Large intestine (tissue), 3 donors: ENCODE results near the gene POU2AF3. TPM values are rescaled to one million over a fixed set of nuclear protein-coding genes. Genes with fewer than 3 reads are reported as not detected.
"Not testable (repeated sequence)": the region's sequence is repeated elsewhere in the genome, so short reads cannot be mapped to it uniquely, and the experiment has no call there.

Experiments
- DNase-seq, 2 donors: peaks; one replicate each; pipeline versions ENCODE4 v3.0.0 to v3.0.0-alpha.2; 2013
- H3K27ac ChIP-seq: one replicate; pipeline ENCODE4 v1.5.1; 2013; ENCODE audit warnings: low read length
- H3K27me3 ChIP-seq: 2 replicates; pipeline ENCODE4 v1.6.1; 2013; ENCODE audit warnings: low read length; ENCODE audit not compliant: control insufficient read depth, insufficient read depth
- H3K36me3 ChIP-seq: 2 replicates; pipeline ENCODE4 v1.6.1; 2013; ENCODE audit warnings: low read length; ENCODE audit not compliant: control insufficient read depth, insufficient read depth
- H3K4me1 ChIP-seq: one replicate; pipeline ENCODE4 v1.6.1; 2013; ENCODE audit warnings: low read length; ENCODE audit not compliant: control insufficient read depth, insufficient read depth
- H3K4me3 ChIP-seq: one replicate; pipeline ENCODE4 v1.5.1; 2013; ENCODE audit warnings: low read length
- H3K9me3 ChIP-seq: one replicate; pipeline ENCODE4 v1.6.1; 2013; ENCODE audit warnings: mild to moderate bottlenecking, low read depth, low read length, moderate library complexity; ENCODE audit not compliant: control insufficient read depth
- WGBS: methylation state at CpG from one replicate; pipeline ENCODE4 v1.1.5; 2013; ENCODE audit warnings: low lambda C conversion rate; ENCODE audit not compliant: insufficient coverage; 5-methylcytosine and 5-hydroxymethylcytosine counted together
- polyA plus RNA-seq: library from polyadenylated mRNA; unstranded; fragments of 120-200 nt; gene quantifications from one replicate; pipeline ENCODE4 v1.2.1, GENCODE V29; 2013

The POU2AF3 gene
- polyA plus RNA-seq, 1 donor = 17.2 TPM

- Histone ChIP-seq H3K4me1 (no peaks in the 10 kb centered on the region), H3K4me3 (no peak overlapping the region), H3K36me3 (no peaks in the 10 kb centered on the region), H3K27ac (no peak overlapping the region), H3K9me3 (no peaks in the 10 kb centered on the region), H3K27me3 (no peaks in the 10 kb centered on the region)
- WGBS = 100% methylated on average over 1 of the region's 5 CpGs
- DNase-seq = no peak
These were observed 29.0 kb upstream of the POU2AF3 start for GRCh38 chr11:111269146-111269868.

- DNase-seq = no peak
- Histone ChIP-seq H3K27ac (no peak overlapping the region), H3K36me3 (no peaks in the 10 kb centered on the region), H3K27me3 (no peaks in the 10 kb centered on the region), H3K4me1 (no peaks in the 10 kb centered on the region), H3K9me3 (no peaks in the 10 kb centered on the region), H3K4me3 (no peak overlapping the region)
- WGBS = no CpG with 5 or more reads among the region's 3 CpGs
These were observed 25.9 kb upstream of the POU2AF3 start for GRCh38 chr11:111272420-111272819.

- no CpG with 5 or more reads among the region's 3 CpGs for WGBS
- peaks cover 3% of the 10 kb centered on the region for H3K9me3 ChIP-seq
These were observed 15.7 kb upstream of the POU2AF3 start for GRCh38 chr11:111282562-111283075.

GRCh38 chr11:111283945-111284481 is 14.3 kb upstream of the POU2AF3 start:
- no peak overlapping the region for H3K4me3 ChIP-seq
- no peaks in the 10 kb centered on the region for H3K27me3 ChIP-seq
- no peaks in the 10 kb centered on the region for H3K36me3 ChIP-seq
- WGBS = no CpG with 5 or more reads among the region's 33 CpGs
- peaks cover 32% of the 10 kb centered on the region for H3K4me1 ChIP-seq
- peak in 1 of 2 donors; percentile 43 for DNase-seq
- no peak overlapping the region for H3K27ac ChIP-seq
- H3K9me3 ChIP-seq = peaks cover 3% of the 10 kb centered on the region

More at GRCh38 chr11:111282562-111283075, 15.7 kb upstream of the POU2AF3 start:
- Histone ChIP-seq H3K4me3 (no peak overlapping the region), H3K27me3 (no peaks in the 10 kb centered on the region), H3K36me3 (no peaks in the 10 kb centered on the region), H3K27ac (peak overlapping the region; percentile 18), H3K4me1 (peaks cover 32% of the 10 kb centered on the region)
- peak in 1 of 2 donors; percentile 74 for DNase-seq

GRCh38 chr11:111285189-111286091 is 12.9 kb upstream of the POU2AF3 start:
- Histone ChIP-seq H3K36me3 (no peaks in the 10 kb centered on the region), H3K9me3 (peaks cover 3% of the 10 kb centered on the region), H3K27me3 (no peaks in the 10 kb centered on the region), H3K4me3 (no peak overlapping the region), H3K4me1 (peaks cover 30% of the 10 kb centered on the region), H3K27ac (no peak overlapping the region)
- peak in 1 of 2 donors; percentile 80 for DNase-seq
- no CpG with 5 or more reads among the region's 18 CpGs for WGBS

GRCh38 chr11:111291764-111292163 is 6.6 kb upstream of the POU2AF3 start:
- no peak overlapping the region for H3K27ac ChIP-seq

GRCh38 chr11:111292408-111292807 is 5.9 kb upstream of the POU2AF3 start:
- H3K36me3 ChIP-seq, DNase-seq, H3K4me3 ChIP-seq, H3K27me3 ChIP-seq, H3K4me1 ChIP-seq, H3K9me3 ChIP-seq, H3K27ac ChIP-seq: not testable (repeated sequence)
- WGBS = no CpG with 5 or more reads among the region's 1 CpG

More at GRCh38 chr11:111291764-111292163, 6.6 kb upstream of the POU2AF3 start:
- no peak overlapping the region for H3K4me3 ChIP-seq
- H3K9me3 ChIP-seq = no peaks in the 10 kb centered on the region
- no peaks in the 10 kb centered on the region for H3K36me3 ChIP-seq
- DNase-seq = no peak
- 100% methylated on average over 1 of the region's 5 CpGs for WGBS
- H3K4me1 ChIP-seq = no peaks in the 10 kb centered on the region
- no peaks in the 10 kb centered on the region for H3K27me3 ChIP-seq

GRCh38 chr11:111296196-111296595 is 2.1 kb upstream of the POU2AF3 start:
- Histone ChIP-seq H3K4me1 (peaks cover 11% of the 10 kb centered on the region), H3K27me3 (no peaks in the 10 kb centered on the region), H3K4me3 (no peak overlapping the region), H3K9me3 (no peaks in the 10 kb centered on the region), H3K27ac (no peak overlapping the region), H3K36me3 (no peaks in the 10 kb centered on the region)
- DNase-seq = no peak
- WGBS = 91% methylated on average over 1 of the region's 3 CpGs

GRCh38 chr11:111297696-111298095 is 650 bp upstream of the POU2AF3 start:
- no CpG with 5 or more reads among the region's 10 CpGs for whole genome bisulfite sequencing
- H3K27me3 ChIP-seq = no peaks in the 10 kb centered on the region
- no peaks in the 10 kb centered on the region for H3K36me3 ChIP-seq
- H3K4me1 ChIP-seq = peaks cover 21% of the 10 kb centered on the region
- no peaks in the 10 kb centered on the region for H3K9me3 ChIP-seq
- H3K4me3 ChIP-seq = no peak overlapping the region
- no peak overlapping the region for H3K27ac ChIP-seq
- no peak for DNase-seq
